HepG2 (cell line): ENCODE data around the gene LYST. TPM values are rescaled to one million over a fixed set of nuclear protein-coding genes. Genes with fewer than 3 reads are reported as not detected.
A peak's percentile ranks its signal among the peaks of the same experiment; 100 is the strongest.

ENCODE experiments used
- AGO2 ChIP-seq: fragments of 200-400 bp; formaldehyde crosslinking; optimal IDR thresholded peaks from 2 replicates; pipeline ENCODE3; 2017; ENCODE audit warnings: mild to moderate bottlenecking, low read depth, low read length, moderate library complexity
- CHD4 ChIP-seq: fragments of 200-600 bp; sonication (generic); IDR thresholded peaks from 2 replicates; pipeline ENCODE4 v1.7.0; 2017; ENCODE audit warnings: mild to moderate bottlenecking, low read length, borderline replicate concordance
- DMAP1 ChIP-seq: IDR thresholded peaks from 2 replicates; pipeline ENCODE4 v1.6.1; 2016
- GLI4 ChIP-seq: sonication (generic); formaldehyde crosslinking; IDR thresholded peaks from 2 replicates; pipeline ENCODE4 v1.5.1; 2020; ENCODE audit warnings: missing genetic modification reagents, mild to moderate bottlenecking, moderate library complexity, borderline replicate concordance
- KAT8 ChIP-seq: IDR thresholded peaks from 2 replicates; pipeline ENCODE4 v1.6.1; 2016; ENCODE audit warnings: missing genetic modification reagents, missing compliant biosample characterization
- MLLT10 ChIP-seq: sonication (generic); formaldehyde crosslinking; IDR thresholded peaks from 2 replicates; pipeline ENCODE4 v1.4.0; 2020; ENCODE audit warnings: missing genetic modification reagents
- NFIC ChIP-seq: IDR thresholded peaks from 2 replicates; pipeline ENCODE4 v1.6.1; 2012; ENCODE audit warnings: mild to moderate bottlenecking, low read length, inconsistent platforms
- RAD51 ChIP-seq: fragments of 450-650 bp; IDR thresholded peaks from 2 replicates; pipeline ENCODE4 v1.6.1; 2016; ENCODE audit warnings: borderline replicate concordance
- ZBTB3 ChIP-seq: sonication (generic); formaldehyde crosslinking; IDR thresholded peaks from 2 replicates; pipeline ENCODE4 v1.4.0; 2020; ENCODE audit warnings: low read depth, mild to moderate bottlenecking, moderate library complexity, missing genetic modification reagents, borderline replicate concordance
- ZMAT3 ChIP-seq: sonication (generic); formaldehyde crosslinking; conservative IDR thresholded peaks from 2 replicates; pipeline ENCODE4 v1.7.0; 2021; ENCODE audit warnings: missing genetic modification reagents
- ZNF138 ChIP-seq: sonication (generic); formaldehyde crosslinking; IDR thresholded peaks from 2 replicates; pipeline ENCODE4 v1.5.0; 2020; ENCODE audit warnings: mild to moderate bottlenecking, low read depth, missing genetic modification reagents
- ZNF430 ChIP-seq: sonication (generic); formaldehyde crosslinking; IDR thresholded peaks from 2 replicates; pipeline ENCODE4 v1.9.0; 2021; ENCODE audit warnings: mild to moderate bottlenecking, missing genetic modification reagents
- ZNF557 ChIP-seq: sonication (generic); formaldehyde crosslinking; IDR thresholded peaks from 2 replicates; pipeline ENCODE4 v1.4.0; 2020; ENCODE audit warnings: missing genetic modification reagents
- ZNF652 ChIP-seq: IDR thresholded peaks from 2 replicates; pipeline ENCODE4 v1.6.1; 2016; ENCODE audit warnings: low read depth, borderline replicate concordance
- ZNF780A ChIP-seq: sonication (generic); formaldehyde crosslinking; IDR thresholded peaks from 2 replicates; pipeline ENCODE4 v1.8.0; 2022; ENCODE audit warnings: mild to moderate bottlenecking, missing genetic modification reagents, moderate library complexity
- ZSCAN30 ChIP-seq: sonication (generic); formaldehyde crosslinking; IDR thresholded peaks from 2 replicates; pipeline ENCODE4 v1.5.0; 2020; ENCODE audit warnings: mild to moderate bottlenecking, missing genetic modification reagents
- polyA plus RNA-seq, 8 experiments: library from polyadenylated mRNA; depleted of rRNA in 3 of 8; stranded (reverse) in 7 of 8; unstranded in 1 of 8; fragments of >200 nt; fragmentation: Illumina TruSeq in 4 of 8; extraction: Trizol in 4 of 8; gene quantifications; 2 replicates each; pipeline versions ENCODE4 v1.2.1 to v1.2.3, GENCODE V29; 2011 to 2016; ENCODE audit warnings: low read depth in 4 of 8, missing spikeins in 1 of 8, mixed read lengths in 1 of 8; ENCODE audit not compliant: insufficient read depth in 1 of 8
- total RNA-seq, 5 experiments: library from RNA; depleted of rRNA; stranded (reverse); fragments of >200 nt; fragmentation: Illumina TruSeq; extraction: Trizol; gene quantifications; 2 replicates each; pipeline ENCODE4 v1.2.3, GENCODE V29; 2016; ENCODE audit warnings: low read depth in 1 of 5
- TF ChIP-seq, protein P1 (sequence below): IDR thresholded peaks from 2 replicates; pipeline ENCODE4 v1.4.0; 2020; ENCODE audit warnings: mild to moderate bottlenecking, missing genetic modification reagents
- TF ChIP-seq, protein P2 (sequence below): sonication (generic); formaldehyde crosslinking; IDR thresholded peaks from 2 replicates; pipeline ENCODE4 v1.4.0; 2020; ENCODE audit warnings: missing genetic modification reagents, borderline replicate concordance

LYST gene
- total and polyA plus RNA-seq, 2 of the 13 experiments (the other 11 are each of a cell fraction or from before 2014, with no cell fraction given) = 0.91 to 2.5 TPM

DNA sequence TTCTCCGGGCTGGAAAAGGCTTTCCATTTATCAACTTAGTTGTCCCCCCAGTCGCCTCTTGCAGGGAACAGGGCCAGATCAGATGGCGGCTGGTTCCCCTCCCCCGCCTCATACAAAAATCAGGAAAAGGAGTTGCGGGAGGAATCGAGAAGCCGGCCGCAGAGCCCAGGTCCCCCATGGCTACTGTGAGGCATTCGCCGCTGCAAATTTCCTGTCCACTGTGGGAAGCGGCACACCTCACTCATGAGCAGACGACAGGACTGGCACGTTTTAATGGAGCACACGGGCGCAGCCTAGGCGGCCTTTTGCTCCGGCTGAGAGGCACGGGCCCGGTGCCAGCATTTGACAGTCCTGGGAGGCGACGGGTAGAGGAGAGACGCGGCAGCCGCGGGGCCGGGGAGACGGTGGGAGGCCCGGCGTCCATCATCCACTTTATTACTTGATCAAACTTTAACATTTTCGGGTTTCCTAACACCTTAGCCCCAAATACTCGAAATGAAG, 218.2 kb downstream of the LYST start (continued):
- TF ChIP-seq ZSCAN30 (no peak), ZNF430 (CRISPR knock-in tag) (peak; percentile 28; the same call in 1 of the 2 replicates), NFIC (no peak), ZNF557 (CRISPR knock-in tag) (no peak), ZNF138 (CRISPR knock-in tag) (no peak), KAT8 (no peak), AGO2 (peak; percentile 2), CHD4 (no peak), MLLT10 (CRISPR knock-in tag) (no peak), ZNF652 (CRISPR knock-in tag) (no peak), DMAP1 (no peak), ZNF780A (CRISPR knock-in tag) (no peak), ZMAT3 (CRISPR knock-in tag) (no peak), RAD51 (no peak), ZBTB3 (no peak), GLI4 (CRISPR knock-in tag) (0 out of 2 replicates have a peak, but pooled peaks have one; percentile 0)
- TF ChIP-seq, protein P1, sequence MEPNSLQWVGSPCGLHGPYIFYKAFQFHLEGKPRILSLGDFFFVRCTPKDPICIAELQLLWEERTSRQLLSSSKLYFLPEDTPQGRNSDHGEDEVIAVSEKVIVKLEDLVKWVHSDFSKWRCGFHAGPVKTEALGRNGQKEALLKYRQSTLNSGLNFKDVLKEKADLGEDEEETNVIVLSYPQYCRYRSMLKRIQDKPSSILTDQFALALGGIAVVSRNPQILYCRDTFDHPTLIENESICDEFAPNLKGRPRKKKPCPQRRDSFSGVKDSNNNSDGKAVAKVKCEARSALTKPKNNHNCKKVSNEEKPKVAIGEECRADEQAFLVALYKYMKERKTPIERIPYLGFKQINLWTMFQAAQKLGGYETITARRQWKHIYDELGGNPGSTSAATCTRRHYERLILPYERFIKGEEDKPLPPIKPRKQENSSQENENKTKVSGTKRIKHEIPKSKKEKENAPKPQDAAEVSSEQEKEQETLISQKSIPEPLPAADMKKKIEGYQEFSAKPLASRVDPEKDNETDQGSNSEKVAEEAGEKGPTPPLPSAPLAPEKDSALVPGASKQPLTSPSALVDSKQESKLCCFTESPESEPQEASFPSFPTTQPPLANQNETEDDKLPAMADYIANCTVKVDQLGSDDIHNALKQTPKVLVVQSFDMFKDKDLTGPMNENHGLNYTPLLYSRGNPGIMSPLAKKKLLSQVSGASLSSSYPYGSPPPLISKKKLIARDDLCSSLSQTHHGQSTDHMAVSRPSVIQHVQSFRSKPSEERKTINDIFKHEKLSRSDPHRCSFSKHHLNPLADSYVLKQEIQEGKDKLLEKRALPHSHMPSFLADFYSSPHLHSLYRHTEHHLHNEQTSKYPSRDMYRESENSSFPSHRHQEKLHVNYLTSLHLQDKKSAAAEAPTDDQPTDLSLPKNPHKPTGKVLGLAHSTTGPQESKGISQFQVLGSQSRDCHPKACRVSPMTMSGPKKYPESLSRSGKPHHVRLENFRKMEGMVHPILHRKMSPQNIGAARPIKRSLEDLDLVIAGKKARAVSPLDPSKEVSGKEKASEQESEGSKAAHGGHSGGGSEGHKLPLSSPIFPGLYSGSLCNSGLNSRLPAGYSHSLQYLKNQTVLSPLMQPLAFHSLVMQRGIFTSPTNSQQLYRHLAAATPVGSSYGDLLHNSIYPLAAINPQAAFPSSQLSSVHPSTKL (CRISPR knock-in tag) = no peak
- TF ChIP-seq, protein P2, sequence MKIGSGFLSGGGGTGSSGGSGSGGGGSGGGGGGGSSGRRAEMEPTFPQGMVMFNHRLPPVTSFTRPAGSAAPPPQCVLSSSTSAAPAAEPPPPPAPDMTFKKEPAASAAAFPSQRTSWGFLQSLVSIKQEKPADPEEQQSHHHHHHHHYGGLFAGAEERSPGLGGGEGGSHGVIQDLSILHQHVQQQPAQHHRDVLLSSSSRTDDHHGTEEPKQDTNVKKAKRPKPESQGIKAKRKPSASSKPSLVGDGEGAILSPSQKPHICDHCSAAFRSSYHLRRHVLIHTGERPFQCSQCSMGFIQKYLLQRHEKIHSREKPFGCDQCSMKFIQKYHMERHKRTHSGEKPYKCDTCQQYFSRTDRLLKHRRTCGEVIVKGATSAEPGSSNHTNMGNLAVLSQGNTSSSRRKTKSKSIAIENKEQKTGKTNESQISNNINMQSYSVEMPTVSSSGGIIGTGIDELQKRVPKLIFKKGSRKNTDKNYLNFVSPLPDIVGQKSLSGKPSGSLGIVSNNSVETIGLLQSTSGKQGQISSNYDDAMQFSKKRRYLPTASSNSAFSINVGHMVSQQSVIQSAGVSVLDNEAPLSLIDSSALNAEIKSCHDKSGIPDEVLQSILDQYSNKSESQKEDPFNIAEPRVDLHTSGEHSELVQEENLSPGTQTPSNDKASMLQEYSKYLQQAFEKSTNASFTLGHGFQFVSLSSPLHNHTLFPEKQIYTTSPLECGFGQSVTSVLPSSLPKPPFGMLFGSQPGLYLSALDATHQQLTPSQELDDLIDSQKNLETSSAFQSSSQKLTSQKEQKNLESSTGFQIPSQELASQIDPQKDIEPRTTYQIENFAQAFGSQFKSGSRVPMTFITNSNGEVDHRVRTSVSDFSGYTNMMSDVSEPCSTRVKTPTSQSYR (CRISPR knock-in tag) = peak; percentile 12; the same call in 1 of the 2 replicates
